ENCODE results near the gene AKT2.

Gene AKT2

DNA sequence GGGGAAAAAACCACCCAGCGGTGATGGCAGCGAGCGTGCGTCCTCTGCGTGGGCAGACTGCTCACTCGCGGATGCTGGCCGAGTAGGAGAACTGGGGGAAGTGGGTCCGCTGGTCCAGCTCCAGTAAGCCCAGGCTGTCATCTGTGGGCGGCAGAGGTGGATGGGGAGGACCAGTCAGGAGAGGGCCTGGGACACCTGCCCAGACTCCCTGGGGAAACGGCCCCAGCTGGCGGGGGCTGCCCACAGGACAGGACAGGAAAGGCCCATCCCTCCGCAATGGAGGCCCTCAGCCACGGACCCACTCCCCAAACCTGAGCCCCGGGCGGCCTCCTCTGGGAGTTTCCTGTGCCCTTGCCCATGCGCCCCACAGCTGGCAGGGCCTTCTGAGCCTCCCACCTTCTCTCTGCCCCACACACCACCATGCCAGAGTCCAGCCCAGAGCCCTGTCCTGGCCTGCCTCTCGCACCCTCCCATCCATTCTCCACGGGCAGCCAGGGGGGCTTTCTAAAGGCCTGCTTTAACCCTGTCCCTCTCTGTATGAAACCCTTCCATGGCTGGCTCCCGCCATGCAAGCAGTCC lies 51.2 kb downstream of the AKT2 start:
- TF ChIP-seq GATA3 (IDR thresholded peaks at IDR 0.05; ENCODE audit: low read depth, low read length) (no peak), GATA2 (IDR thresholded peaks at IDR 0.05; ENCODE audit: low read depth, low read length) (no peak)

DNA sequence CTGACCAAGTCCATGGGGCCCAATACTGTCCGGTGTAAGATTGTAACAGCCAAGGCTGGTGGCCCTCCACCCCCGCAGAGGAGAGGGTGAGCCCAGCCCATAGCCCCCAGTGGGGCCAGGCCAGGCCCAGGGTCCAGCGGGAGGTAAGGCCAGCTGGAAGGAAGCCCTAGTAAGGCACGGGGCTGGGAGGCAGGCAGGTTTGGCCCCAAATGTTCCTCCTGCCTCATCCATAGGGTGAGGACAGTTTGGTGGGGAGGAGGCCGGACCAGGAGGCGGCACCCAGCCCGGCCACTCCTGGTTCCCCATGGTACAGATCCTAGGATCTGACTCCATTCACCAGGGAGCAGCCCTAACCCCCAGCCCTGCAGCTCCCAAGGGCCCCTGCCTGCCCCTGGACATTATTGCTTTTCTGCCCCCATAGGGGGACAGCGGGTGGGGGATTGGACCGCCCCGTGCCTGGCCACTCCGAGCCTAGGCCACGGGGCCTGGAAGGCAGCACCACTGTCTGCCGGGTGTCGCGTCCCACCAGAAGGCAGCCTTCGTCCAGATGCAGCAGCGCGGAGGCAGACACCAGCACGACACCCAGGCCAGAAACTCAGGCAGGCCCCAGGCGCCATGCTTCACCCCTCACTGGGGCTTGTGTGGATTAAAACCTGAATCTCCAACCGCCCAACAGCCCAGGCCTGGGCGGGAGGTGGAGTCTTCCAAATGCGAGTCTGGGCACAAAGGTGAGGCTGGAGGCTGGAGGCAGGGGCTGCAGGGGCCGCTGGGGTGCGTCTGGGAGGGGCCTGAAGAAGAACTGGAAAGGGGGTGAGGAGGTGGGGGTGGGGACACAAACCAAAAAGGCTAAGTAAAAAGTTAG lies 52.0 kb downstream of the AKT2 start:
- no peak for TF ChIP-seq GATA3 (IDR thresholded peaks at IDR 0.05; ENCODE audit: low read depth, low read length)
- no peak for TF ChIP-seq GATA2 (IDR thresholded peaks at IDR 0.05; ENCODE audit: low read depth, low read length)

DNA sequence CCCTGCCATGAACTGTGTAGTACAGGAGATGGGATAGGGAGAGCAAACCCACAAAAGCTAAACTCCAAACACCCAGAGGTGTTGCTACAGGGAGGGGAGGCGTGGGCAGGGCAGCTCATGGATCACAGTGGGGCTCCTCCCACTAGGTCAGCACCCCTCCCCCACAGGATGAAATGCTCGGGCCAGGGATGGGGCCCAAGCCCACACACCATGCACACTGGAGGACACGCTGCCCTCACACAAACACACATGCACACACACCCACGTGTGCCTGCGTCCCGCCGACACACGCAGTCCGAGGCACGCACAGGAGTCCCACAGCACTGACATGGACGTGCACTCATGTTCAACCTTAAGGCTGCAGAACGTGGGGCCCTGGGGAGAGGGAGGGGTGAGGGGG lies 52.7 kb downstream of the AKT2 start:
- TF ChIP-seq GATA2 (IDR thresholded peaks at IDR 0.05; ENCODE audit: low read depth, low read length), result no peak
- TF ChIP-seq GATA3 (IDR thresholded peaks at IDR 0.05; ENCODE audit: low read depth, low read length), result no peak

GRCh38 chr19:40231544-40232424 lies 53.4 kb downstream of the AKT2 start:
- no peak for TF ChIP-seq GATA3 (IDR thresholded peaks at IDR 0.05; ENCODE audit: low read depth, low read length)
- no peak for TF ChIP-seq GATA2 (IDR thresholded peaks at IDR 0.05; ENCODE audit: low read depth, low read length)

GRCh38 chr19:40231057-40231456 lies 54.1 kb downstream of the AKT2 start:
- TF ChIP-seq GATA2 (IDR thresholded peaks at IDR 0.05; ENCODE audit: low read depth, low read length) (no peak), GATA3 (IDR thresholded peaks at IDR 0.05; ENCODE audit: low read depth, low read length) (no peak)

DNA sequence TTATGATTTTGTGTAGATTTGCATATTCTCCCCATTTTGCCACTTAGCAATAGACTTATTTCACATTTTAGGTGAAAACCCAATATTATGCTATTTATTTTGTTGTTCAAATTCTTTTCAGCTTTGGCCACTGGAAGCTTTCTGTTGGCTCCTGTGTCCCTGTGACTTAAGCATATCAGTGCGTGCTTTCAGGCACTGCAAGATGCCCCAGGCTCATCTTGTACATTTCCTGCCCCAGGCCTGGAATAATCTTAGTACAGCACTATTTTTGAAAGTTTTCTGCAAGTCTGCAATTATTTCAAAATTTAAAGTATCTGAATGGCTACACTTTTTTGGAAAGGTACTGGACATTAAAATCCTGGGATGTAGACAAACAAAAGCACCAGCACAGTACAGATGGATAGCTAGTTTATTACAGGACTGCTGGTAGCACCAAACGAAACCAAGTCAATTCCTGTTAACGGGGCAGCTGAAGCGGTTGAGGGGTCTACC lies 55.2 kb downstream of the AKT2 start:
- TF ChIP-seq GATA2 (IDR thresholded peaks at IDR 0.05; ENCODE audit: low read depth, low read length), result no peak
- TF ChIP-seq GATA3 (IDR thresholded peaks at IDR 0.05; ENCODE audit: low read depth, low read length), result no peak

DNA sequence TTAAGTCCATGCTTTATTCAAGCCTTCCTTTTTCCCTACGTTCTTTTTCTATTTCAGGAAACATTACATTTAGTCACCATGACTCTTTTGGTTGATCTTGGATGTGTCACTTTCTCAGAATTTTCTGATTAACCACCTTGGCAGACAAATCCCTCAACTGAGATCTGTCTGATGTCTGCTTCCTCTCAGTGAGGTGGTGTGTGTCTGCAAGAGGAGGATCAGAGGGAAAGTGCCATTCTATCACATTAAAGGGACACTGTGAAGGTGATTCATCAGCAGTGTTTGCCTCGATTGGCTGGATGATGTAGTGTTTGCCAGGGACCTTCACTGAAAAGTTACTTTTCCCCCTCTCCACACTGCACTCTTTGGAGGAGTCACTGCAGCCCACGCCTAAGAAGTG lies 55.7 kb downstream of the AKT2 start:
- no peak for TF ChIP-seq GATA2 (IDR thresholded peaks at IDR 0.05; ENCODE audit: low read depth, low read length)
- TF ChIP-seq GATA3 (IDR thresholded peaks at IDR 0.05; ENCODE audit: low read depth, low read length), result no peak

- no peak for TF ChIP-seq GATA2 (IDR thresholded peaks at IDR 0.05; ENCODE audit: low read depth, low read length)
- TF ChIP-seq GATA3 (IDR thresholded peaks at IDR 0.05; ENCODE audit: low read depth, low read length), result no peak
Measured at GRCh38 chr19:40228863-40229262, 56.3 kb downstream of the AKT2 start.

DNA sequence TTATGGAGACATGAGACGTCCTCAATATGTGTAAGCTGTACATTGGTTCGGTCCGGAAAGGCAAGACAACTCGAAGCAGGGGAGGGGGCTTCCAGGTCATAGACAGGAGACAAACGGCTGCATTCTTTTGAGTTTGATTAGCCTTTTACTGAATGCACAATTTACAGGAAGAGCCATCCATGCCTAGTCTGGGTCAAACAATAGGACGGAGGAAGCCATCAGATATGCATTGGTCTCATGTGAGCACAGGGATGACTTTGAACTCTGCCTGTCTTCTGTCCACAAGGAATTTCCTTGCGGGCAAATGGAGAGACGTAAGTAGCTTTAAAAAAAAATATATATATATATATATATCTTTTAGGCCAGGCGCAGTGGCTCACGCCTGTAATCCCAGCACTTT lies 56.8 kb downstream of the AKT2 start:
- TF ChIP-seq GATA2 (IDR thresholded peaks at IDR 0.05; ENCODE audit: low read depth, low read length) (no peak), GATA3 (IDR thresholded peaks at IDR 0.05; ENCODE audit: low read depth, low read length) (no peak)

GRCh38 chr19:40225440-40226305 lies 59.5 kb downstream of the AKT2 start:
- no peak for TF ChIP-seq GATA2 (IDR thresholded peaks at IDR 0.05; ENCODE audit: low read depth, low read length)

GRCh38 chr19:40224342-40225150 lies 60.6 kb downstream of the AKT2 start:
- TF ChIP-seq GATA2 (IDR thresholded peaks at IDR 0.05; ENCODE audit: low read depth, low read length) (no peak), GATA3 (IDR thresholded peaks at IDR 0.05; ENCODE audit: low read depth, low read length) (no peak)

DNA sequence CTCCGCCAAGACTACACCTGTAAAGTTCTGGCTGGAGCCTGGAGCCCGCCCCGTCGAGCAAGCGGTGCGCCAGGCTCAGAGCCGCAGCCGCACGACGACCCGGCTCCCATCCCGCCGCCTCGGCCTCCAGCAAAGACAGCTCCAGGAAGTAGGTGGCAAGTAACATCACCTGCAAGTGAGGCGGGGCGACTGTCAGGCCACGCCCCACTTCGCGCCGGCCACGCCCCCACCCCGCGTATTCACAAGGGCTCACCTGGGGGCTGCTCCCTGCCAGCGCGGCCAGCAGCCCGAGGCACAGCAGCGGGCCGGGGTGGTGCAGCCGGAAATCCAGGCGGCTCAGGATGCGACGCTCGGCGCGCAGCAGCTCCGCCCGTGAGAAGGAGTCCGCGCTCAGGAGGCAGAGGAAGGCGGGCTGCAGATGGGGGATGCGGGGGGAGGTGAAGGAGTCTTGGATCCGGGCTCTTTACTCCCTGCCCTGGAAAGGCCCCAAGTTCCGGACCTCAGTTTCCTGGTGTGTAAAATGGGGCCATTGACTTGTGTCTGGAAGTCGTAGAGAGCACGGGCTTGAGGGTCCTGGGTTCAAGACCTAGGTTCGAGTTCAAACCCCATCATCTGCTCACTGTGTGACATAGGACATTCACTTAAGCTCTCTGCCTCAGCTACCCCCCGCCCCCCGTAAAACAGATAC lies 61.9 kb downstream of the AKT2 start:
- TF ChIP-seq GATA3 (IDR thresholded peaks at IDR 0.05; ENCODE audit: low read depth, low read length) (no peak), GATA2 (IDR thresholded peaks at IDR 0.05; ENCODE audit: low read depth, low read length) (no peak)

Measured in SH-SY5Y (cell line).